Heart right ventricle (tissue), 16 donors: ENCODE measurements around the gene MARCKSL1. TPM values are rescaled to one million over a fixed set of nuclear protein-coding genes. Genes with fewer than 3 reads are reported as not detected.

ENCODE experiments used
- ATAC-seq, 8 donors: fragments of 200-7000 bp; cut with Tn5 transposase; one replicate each; pipeline ENCODE4 v1.9.1; 2020; ENCODE audit warnings: mild to moderate bottlenecking in 8 of 8, moderate library complexity in 8 of 8, moderate number of reproducible peaks in 1 of 8
- DNase-seq, 2 donors: peaks; one replicate each; pipeline ENCODE4 v3.0.0-alpha.2; 2020
- H3K27ac ChIP-seq, 10 donors: fragments of 200-600 bp; sonication (generic) in 2 of 10; one replicate each; pipeline versions ENCODE4 v1.5.0 to v1.8.0; 2020 to 2022; ENCODE audit warnings: mild to moderate bottlenecking in 3 of 10
- H3K27me3 ChIP-seq, 7 donors: fragments of 200-600 bp; one replicate each; pipeline ENCODE4 v1.8.0; 2021 to 2022; ENCODE audit warnings: mild to moderate bottlenecking in 2 of 7
- H3K36me3 ChIP-seq, 9 donors: fragments of 200-600 bp; sonication (generic) in 1 of 9; one replicate each; pipeline versions ENCODE4 v1.5.0 to v1.8.0; 2020 to 2022; ENCODE audit warnings: mild to moderate bottlenecking in 2 of 9
- H3K4me1 ChIP-seq, 9 donors: fragments of 200-600 bp; sonication (generic) in 1 of 9; one replicate each; pipeline versions ENCODE4 v1.5.0 to v1.8.0; 2020 to 2022; ENCODE audit warnings: mild to moderate bottlenecking in 4 of 9
- H3K4me3 ChIP-seq, 10 donors: fragments of 200-600 bp; sonication (generic) in 2 of 10; one replicate each; pipeline versions ENCODE4 v1.5.0 to v1.8.0; 2020 to 2022; ENCODE audit warnings: mild to moderate bottlenecking in 7 of 10, moderate library complexity in 2 of 10
- H3K9me3 ChIP-seq, 11 donors: fragments of 200-600 bp in 10 of 11; sonication (generic) in 2 of 11; one replicate each; pipeline versions ENCODE4 v1.5.0 to v1.8.0; 2013 to 2022; ENCODE audit warnings: mild to moderate bottlenecking in 2 of 11, control low read depth in 1 of 11, moderate library complexity in 1 of 11
- CTCF ChIP-seq, 9 donors: fragments of 200-600 bp; sonication (generic) in 2 of 9; IDR thresholded peaks; one replicate each; pipeline versions ENCODE4 v1.5.0 to v1.8.0; 2021 to 2022; ENCODE audit warnings: antibody characterized with exemption in 9 of 9, mild to moderate bottlenecking in 5 of 9, moderate library complexity in 1 of 9
- WGBS, 2 donors: extraction: QIAGEN DNeasy Blood & Tissue Kit; methylation state at CpG; one replicate each; pipeline ENCODE4 v1.1.7; 2013; ENCODE audit warnings: inconsistent platforms in 1 of 2; 5-methylcytosine and 5-hydroxymethylcytosine counted together
- intact Hi-C, 10 donors: fragments of 100-400 bp; cut with DNase I; formaldehyde crosslinking; loops; one replicate each; pipeline versions ENCODE4 v1.11.1 to v1.14.2; 2022
- polyA plus RNA-seq, 2 donors: library from polyadenylated mRNA; stranded (reverse); fragments of 200-250 nt; gene quantifications; one replicate each; pipeline ENCODE4 v1.2.3, GENCODE V29; 2013
- total RNA-seq, 10 donors: library from RNA; stranded (reverse); fragmentation: NEBNext Ultra II Directional in 3 of 10; extraction: Animal tissue kit (Norgen Biotek cat#: 25700) in 3 of 10; gene quantifications; one replicate each; pipeline versions ENCODE4 v1.2.1 to v1.2.4, GENCODE V29; 2021 to 2023
- donor health status: Arrhythmogenic right ventricular cardiomyopathy.
- donor health status: ischemic (EF 13 %, LVEDD 7.1; RV severe dilation, severe dysfunction).
- donor health status: healthy with polysubstance abuse.
- donor health status: DM: no; HTN: yes; CAD: no.
- donor health status: DM: no; HTN: no; CAD: no.
- donor health status: ischemic (EF 25% LVEDD 6.9; RV normal size, moderate dysfunction).
- donor health status: ischemic (EF 25% LVEDD 5.7; RV mildly dilated, moderate dysfunction).
- donor health status: healthy.
- donor health status: DM: yes; HTN: yes; CAD: no.
- donor health status: Ischemic cardiomyopathy.
- donor health status: ischemic (EF 35%, LVEDD 5.7; RV mildly dilated, moderate dysfunction).
- donor health status: nonischemic (EF 11% LVEDD 7.7; RV severe dilation, severe dysfunction).
- donor health status: DM: yes; HTN: yes; CAD: no.
- donor health status: PGD.
- donor health status: ischemic (EF 29% LVEDD 5.4; RV normal size, mild dysfunction).
- donor health status: nonischemic (EF 23%, LVEDD 6.1; RV moderate dilation, normal function).

MARCKSL1 gene
- total and polyA plus RNA-seq, 12 donors = 6.3 to 61.1 (median 16.2) TPM

GRCh38 chr1:32376199-32376598 is 40.2 kb upstream of the MARCKSL1 start:
- DNase-seq (no peak), ATAC-seq (no peak)
- Histone ChIP-seq H3K27ac (no peak overlapping the region), H3K27me3 (no peaks in the 10 kb centered on the region), H3K4me1 (no peaks in the 10 kb centered on the region), H3K9me3 (no peaks in the 10 kb centered on the region), H3K36me3 (peaks cover 4 to 100% (median 93%) of the 10 kb centered on the region in 9 donors), H3K4me3 (no peak overlapping the region)
- intact Hi-C loops = loop anchor here in 1 of 10 donors (10.0 kb wide), 1 partner anchor 161 kb away; no protein-coding TSS in a partner anchor
- no peak for TF ChIP-seq CTCF (IDR thresholded peaks at IDR 0.05)
- 94% methylated on average over 11 of the region's 11 CpGs for WGBS, 2 donors

GRCh38 chr1:32373996-32374592 is 38.1 kb upstream of the MARCKSL1 start:
- intact Hi-C loops = loop anchor here in 1 of 10 donors (10.0 kb wide), 1 partner anchor 159 kb away; no protein-coding TSS in a partner anchor
- WGBS, 2 donors = 63 to 87% methylated on average over 1 of the region's 1 CpG
- no peak for ATAC-seq
- no peaks in the 10 kb centered on the region for H3K27me3 ChIP-seq
- H3K4me1 ChIP-seq = no peaks in the 10 kb centered on the region
- no peak overlapping the region for H3K27ac ChIP-seq
- peaks cover 4 to 100% (median 92%) of the 10 kb centered on the region in 9 donors for H3K36me3 ChIP-seq
- TF ChIP-seq CTCF (IDR thresholded peaks at IDR 0.05) = no peak
- no peaks in the 10 kb centered on the region for H3K9me3 ChIP-seq
- no peak for DNase-seq
- no peak overlapping the region for H3K4me3 ChIP-seq

DNA sequence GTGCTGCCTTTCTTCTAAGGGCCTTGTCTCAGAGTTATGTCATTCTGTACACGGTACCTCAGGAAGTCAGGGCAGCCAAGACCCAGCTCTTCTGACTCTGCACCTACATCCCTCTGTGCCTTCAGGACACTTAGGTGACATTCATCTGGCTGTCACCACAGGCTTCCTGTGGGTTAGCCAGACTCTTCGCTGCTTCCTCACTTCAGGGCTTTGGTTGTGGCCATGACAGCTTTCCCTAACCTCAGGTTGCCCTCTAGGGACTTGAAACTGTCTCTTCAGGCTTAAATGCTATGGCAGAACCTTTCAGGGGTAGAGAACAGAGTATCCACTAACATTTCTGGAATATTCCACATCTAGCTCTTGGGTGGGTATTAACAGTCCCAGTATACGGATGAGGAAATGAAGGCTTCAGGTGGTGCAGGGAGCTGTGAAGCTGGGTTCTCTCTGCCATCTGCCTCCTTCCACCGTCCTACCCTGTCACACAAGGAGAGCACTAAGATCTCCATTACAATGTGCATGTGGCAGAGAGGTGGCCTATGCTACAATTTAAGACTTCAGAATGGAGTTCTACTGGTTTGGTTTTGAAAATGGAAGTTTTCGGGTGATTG is 36.2 kb upstream of the MARCKSL1 start:
- DNase-seq = no peak
- Histone ChIP-seq H3K4me1 (no peaks in the 10 kb centered on the region), H3K27ac (no peak overlapping the region), H3K27me3 (no peaks in the 10 kb centered on the region), H3K4me3 (no peak overlapping the region), H3K9me3 (no peaks in the 10 kb centered on the region), H3K36me3 (peaks cover 2 to 100% (median 92%) of the 10 kb centered on the region in 9 donors)
- intact Hi-C loops = loop anchor here in 1 of 10 donors (10.0 kb wide), 1 partner anchor 157 kb away; no protein-coding TSS in a partner anchor
- 82% methylated on average over 5 of the region's 5 CpGs for WGBS, 2 donors
- peak in 1 of 9 donors; percentile 24 for TF ChIP-seq CTCF (IDR thresholded peaks at IDR 0.05)
- peak in 2 of 8 donors; percentile 7 to 22 for ATAC-seq

- Histone ChIP-seq H3K27ac (no peak overlapping the region), H3K4me1 (no peaks in the 10 kb centered on the region), H3K27me3 (no peaks in the 10 kb centered on the region), H3K4me3 (no peak overlapping the region), H3K9me3 (no peaks in the 10 kb centered on the region), H3K36me3 (peaks cover 0 to 100% (median 72%) of the 10 kb centered on the region in 9 donors)
- TF ChIP-seq CTCF (IDR thresholded peaks at IDR 0.05) = no peak
- WGBS, 2 donors = 93 to 96% methylated on average over 7 of the region's 7 CpGs
- ATAC-seq = no peak
- no peak for DNase-seq
- intact Hi-C loops = no loop called here
Observed at GRCh38 chr1:32367912-32368635, 32.0 kb upstream of the MARCKSL1 start.
